Esophagus squamous epithelium (tissue), 4 donors: ENCODE measurements around the gene ARHGEF33.

ENCODE experiments used
- POLR2A ChIP-seq, 4 donors: fragments of 450-650 bp; IDR thresholded peaks; one replicate each; pipeline ENCODE4 v1.6.1; 2017; ENCODE audit warnings: antibody characterized with exemption in 4 of 4, mild to moderate bottlenecking in 4 of 4, moderate library complexity in 3 of 4
- TF ChIP-seq, protein P1 (sequence below), 6 experiments: fragments of 450-650 bp in 4 of 6; fragments of 200-600 bp in 2 of 6; sonication (generic) in 2 of 6; IDR thresholded peaks; one replicate each; pipeline ENCODE4 v1.5.1; 2016 to 2019; ENCODE audit warnings: antibody characterized with exemption in 6 of 6, mild to moderate bottlenecking in 4 of 6, moderate library complexity in 4 of 6

- TF ChIP-seq, protein P1, sequence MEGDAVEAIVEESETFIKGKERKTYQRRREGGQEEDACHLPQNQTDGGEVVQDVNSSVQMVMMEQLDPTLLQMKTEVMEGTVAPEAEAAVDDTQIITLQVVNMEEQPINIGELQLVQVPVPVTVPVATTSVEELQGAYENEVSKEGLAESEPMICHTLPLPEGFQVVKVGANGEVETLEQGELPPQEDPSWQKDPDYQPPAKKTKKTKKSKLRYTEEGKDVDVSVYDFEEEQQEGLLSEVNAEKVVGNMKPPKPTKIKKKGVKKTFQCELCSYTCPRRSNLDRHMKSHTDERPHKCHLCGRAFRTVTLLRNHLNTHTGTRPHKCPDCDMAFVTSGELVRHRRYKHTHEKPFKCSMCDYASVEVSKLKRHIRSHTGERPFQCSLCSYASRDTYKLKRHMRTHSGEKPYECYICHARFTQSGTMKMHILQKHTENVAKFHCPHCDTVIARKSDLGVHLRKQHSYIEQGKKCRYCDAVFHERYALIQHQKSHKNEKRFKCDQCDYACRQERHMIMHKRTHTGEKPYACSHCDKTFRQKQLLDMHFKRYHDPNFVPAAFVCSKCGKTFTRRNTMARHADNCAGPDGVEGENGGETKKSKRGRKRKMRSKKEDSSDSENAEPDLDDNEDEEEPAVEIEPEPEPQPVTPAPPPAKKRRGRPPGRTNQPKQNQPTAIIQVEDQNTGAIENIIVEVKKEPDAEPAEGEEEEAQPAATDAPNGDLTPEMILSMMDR (IDR thresholded peaks at IDR 0.05) = no peak
- TF ChIP-seq POLR2A (IDR thresholded peaks at IDR 0.05) = no peak
Observed at GRCh38 chr2:38871432-38871831, 18.2 kb upstream of the ARHGEF33 start.
